PC-9 (cell line): ENCODE results near the gene TPK1. TPM values are rescaled to one million over a fixed set of nuclear protein-coding genes. Genes with fewer than 3 reads are reported as not detected.
A peak's percentile ranks its signal among the peaks of the same experiment; 100 is the strongest.

Source experiments
- BruUV-seq: library from RNA; stranded (reverse); fragments of 400-500 nt; replicated peaks from 2 replicates; lab custom pipeline; 2021; lab: Mats Ljungman, UMichigan
- CTCF ChIA-PET: fragments of 300-600 bp; sonication (Branson Sonifier 250); formaldehyde crosslinking; loops from one replicate; lab custom pipeline; 2022; ENCODE audit warnings: antibody characterized with exemption; lab: Charles Lee
- POLR2A ChIA-PET: fragments of 300-600 bp; sonication (Branson Sonifier 250); formaldehyde crosslinking; loops from one replicate; lab custom pipeline; 2022; ENCODE audit warnings: antibody characterized with exemption; ENCODE audit not compliant: unreplicated experiment; lab: Charles Lee
- DNase-seq, 2 experiments: peaks; one replicate each; pipeline versions ENCODE4 v3.0.0 to v3.0.0-alpha.2; 2015 to 2022; ENCODE audit warnings: mixed read lengths in 1 of 2
- H2AFZ ChIP-seq: fragments of 200-600 bp; sonication (generic); 2 replicates; pipeline ENCODE4 v1.8.1; 2017; ENCODE audit warnings: antibody characterized with exemption
- H3F3A ChIP-seq: fragments of 200-600 bp; sonication (generic); 2 replicates; pipeline ENCODE4 v1.8.1; 2017; ENCODE audit warnings: antibody characterized with exemption, mild to moderate bottlenecking, low read depth; ENCODE audit not compliant: insufficient read depth
- H3K27ac ChIP-seq: fragments of 200-600 bp; sonication (generic); 2 replicates; pipeline ENCODE4 v1.6.1; 2016; ENCODE audit warnings: mixed run types
- H3K27me3 ChIP-seq: fragments of 200-600 bp; sonication (generic); 2 replicates; pipeline ENCODE4 v1.6.1; 2016; ENCODE audit warnings: low read depth, mixed run types; ENCODE audit not compliant: insufficient read depth
- H3K36me3 ChIP-seq: fragments of 200-600 bp; sonication (generic); 2 replicates; pipeline ENCODE4 v1.6.1; 2016; ENCODE audit warnings: low read depth, mixed run types
- H3K4me1 ChIP-seq: fragments of 200-600 bp; sonication (generic); replicated peaks from 2 replicates; pipeline ENCODE4 v1.6.1; 2016; ENCODE audit warnings: mixed run types; ENCODE audit not compliant: insufficient read depth
- H3K4me2 ChIP-seq: fragments of 200-600 bp; sonication (generic); 2 replicates; pipeline ENCODE4 v1.6.1; 2017; ENCODE audit warnings: mixed run types
- H3K4me3 ChIP-seq: fragments of 200-600 bp; sonication (generic); 2 replicates; pipeline ENCODE4 v1.6.1; 2016; ENCODE audit warnings: mixed run types
- H3K79me2 ChIP-seq: fragments of 200-600 bp; sonication (generic); 2 replicates; pipeline ENCODE4 v1.6.1; 2017; ENCODE audit warnings: low read depth, mixed run types
- H3K9me2 ChIP-seq: fragments of 200-600 bp; sonication (generic); 2 replicates; pipeline ENCODE4 v1.8.1; 2017; ENCODE audit warnings: mild to moderate bottlenecking; ENCODE audit not compliant: insufficient read depth
- H3K9me3 ChIP-seq: fragments of 200-600 bp; sonication (generic); 2 replicates; pipeline ENCODE4 v1.8.1; 2016; ENCODE audit warnings: low read depth; ENCODE audit not compliant: insufficient read depth
- H4K20me1 ChIP-seq: fragments of 200-600 bp; sonication (generic); 2 replicates; pipeline ENCODE4 v1.8.1; 2017; ENCODE audit not compliant: insufficient read depth
- EZH2 ChIP-seq: fragments of 200-600 bp; sonication (generic); IDR thresholded peaks from 2 replicates; pipeline ENCODE4 v1.8.0; 2017; ENCODE audit warnings: antibody characterized with exemption, low read depth
- intact Hi-C: fragments of 100-400 bp; cut with micrococcal nuclease; formaldehyde crosslinking; loops from one replicate; pipeline ENCODE4 v1.10.0; 2022; ENCODE audit not compliant: unreplicated experiment
- total RNA-seq: library from RNA; stranded (reverse); gene quantifications from 2 replicates; pipeline ENCODE4 v1.2.3, GENCODE V29; 2021
- TF ChIP-seq, protein P1 (sequence below): fragments of 200-600 bp; sonication (generic); conservative IDR thresholded peaks from 2 replicates; pipeline ENCODE4 v1.6.1; 2017; ENCODE audit warnings: mixed run types, antibody characterized with exemption, mild to moderate bottlenecking, moderate library complexity

TPK1 gene
- total RNA-seq, 1 experiment from 2014 or later, result 0.90 TPM

DNA sequence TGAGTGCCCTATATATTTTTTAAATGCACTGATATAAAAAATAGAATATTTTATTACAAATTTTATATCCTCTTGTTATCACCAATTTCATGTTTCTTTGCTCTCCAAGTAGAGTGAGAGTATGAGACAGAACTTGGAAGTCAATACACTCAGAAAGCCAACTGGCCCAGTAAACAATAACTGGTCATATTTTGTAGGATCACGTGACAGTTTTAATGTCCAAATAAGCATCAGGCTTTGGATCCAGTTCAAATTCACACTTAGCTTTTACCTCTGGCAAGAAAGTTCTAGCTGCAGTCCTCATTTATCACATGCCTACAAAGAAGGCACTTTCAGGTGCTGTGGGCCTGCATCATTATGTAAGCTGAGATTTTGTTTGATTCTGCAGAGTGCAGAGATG is 21.6 kb upstream of the TPK1 start:
- no peak for DNase-seq
- TF ChIP-seq, protein P1, sequence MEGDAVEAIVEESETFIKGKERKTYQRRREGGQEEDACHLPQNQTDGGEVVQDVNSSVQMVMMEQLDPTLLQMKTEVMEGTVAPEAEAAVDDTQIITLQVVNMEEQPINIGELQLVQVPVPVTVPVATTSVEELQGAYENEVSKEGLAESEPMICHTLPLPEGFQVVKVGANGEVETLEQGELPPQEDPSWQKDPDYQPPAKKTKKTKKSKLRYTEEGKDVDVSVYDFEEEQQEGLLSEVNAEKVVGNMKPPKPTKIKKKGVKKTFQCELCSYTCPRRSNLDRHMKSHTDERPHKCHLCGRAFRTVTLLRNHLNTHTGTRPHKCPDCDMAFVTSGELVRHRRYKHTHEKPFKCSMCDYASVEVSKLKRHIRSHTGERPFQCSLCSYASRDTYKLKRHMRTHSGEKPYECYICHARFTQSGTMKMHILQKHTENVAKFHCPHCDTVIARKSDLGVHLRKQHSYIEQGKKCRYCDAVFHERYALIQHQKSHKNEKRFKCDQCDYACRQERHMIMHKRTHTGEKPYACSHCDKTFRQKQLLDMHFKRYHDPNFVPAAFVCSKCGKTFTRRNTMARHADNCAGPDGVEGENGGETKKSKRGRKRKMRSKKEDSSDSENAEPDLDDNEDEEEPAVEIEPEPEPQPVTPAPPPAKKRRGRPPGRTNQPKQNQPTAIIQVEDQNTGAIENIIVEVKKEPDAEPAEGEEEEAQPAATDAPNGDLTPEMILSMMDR, result no peak
- no peak for TF ChIP-seq EZH2
- POLR2A ChIA-PET, result no interaction called here
- intact Hi-C loops, result no loop called here
- Histone ChIP-seq H3K27me3 (no peaks in the 10 kb centered on the region), H3K4me3 (no peak overlapping the region), H3K36me3 (no peaks in the 10 kb centered on the region), H3K9me2 (no peaks in the 10 kb centered on the region), H4K20me1 (no peaks in the 10 kb centered on the region), H3K9me3 (0 out of 2 replicates have a peak, but pooled peaks cover 3% of the 10 kb centered on the region), H3F3A (peaks cover 8% of the 10 kb centered on the region), H3K27ac (no peak overlapping the region), H3K4me2 (no peak overlapping the region), H3K4me1 (no peaks in the 10 kb centered on the region), H2AFZ (no peak overlapping the region), H3K79me2 (no peaks in the 10 kb centered on the region)
- CTCF ChIA-PET, result no interaction called here
- no TSS peak for BruUV-seq

DNA sequence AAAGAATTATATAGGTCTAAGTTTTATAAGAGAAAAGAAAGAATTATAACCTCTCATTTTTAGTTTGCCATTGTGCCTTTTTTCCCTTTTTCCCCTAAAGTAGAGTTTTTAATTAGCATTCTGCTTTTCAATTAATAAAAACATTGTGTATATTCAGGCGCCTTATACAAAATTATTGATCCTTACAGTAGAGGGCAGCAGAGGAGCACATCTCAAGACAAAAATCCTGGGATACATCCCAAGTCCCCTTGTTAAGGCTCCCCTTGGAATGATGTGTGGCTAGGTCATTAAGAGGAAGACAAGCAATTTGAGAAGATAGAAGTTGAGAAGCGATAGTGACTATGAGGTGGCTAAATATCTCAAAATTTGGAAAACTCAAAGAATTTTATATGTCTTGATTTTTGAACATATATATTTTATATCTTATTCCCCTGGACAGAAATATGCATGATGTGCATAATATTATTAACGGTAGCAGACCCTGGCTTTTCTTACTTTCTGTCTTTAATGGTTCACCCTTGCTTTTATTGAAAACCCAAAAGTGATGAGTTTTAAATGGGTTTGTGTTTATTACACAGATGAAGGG is 19.1 kb upstream of the TPK1 start:
- no peak overlapping the region for H2AFZ ChIP-seq
- BruUV-seq, result no TSS peak
- CTCF ChIA-PET, result no interaction called here

GRCh38 chr7:144853542-144853941 is 17.7 kb upstream of the TPK1 start:
- H3K4me3 ChIP-seq, result no peak overlapping the region
- no peak for TF ChIP-seq EZH2
- TF ChIP-seq, protein P1, result no peak
- no peak for DNase-seq
- H3K9me2 ChIP-seq, result no peaks in the 10 kb centered on the region
- no TSS peak for BruUV-seq
- no peaks in the 10 kb centered on the region for H4K20me1 ChIP-seq
- H3K27ac ChIP-seq, result no peak overlapping the region
- H3K79me2 ChIP-seq, result no peaks in the 10 kb centered on the region
- H3K4me2 ChIP-seq, result peak overlapping the region; percentile 41
- POLR2A ChIA-PET, result no interaction called here
- H3F3A ChIP-seq, result no peaks in the 10 kb centered on the region
- intact Hi-C loops, result no loop called here
- H2AFZ ChIP-seq, result 0 out of 2 replicates have a peak overlapping the region, but pooled peaks have one; percentile 36
- no peaks in the 10 kb centered on the region for H3K9me3 ChIP-seq
- H3K27me3 ChIP-seq, result no peaks in the 10 kb centered on the region
- CTCF ChIA-PET, result no interaction called here
- H3K4me1 ChIP-seq, result no peaks in the 10 kb centered on the region
- no peaks in the 10 kb centered on the region for H3K36me3 ChIP-seq

More for the DNA sequence above, 19.1 kb upstream of the TPK1 start:
- no peak overlapping the region for H3K27ac ChIP-seq
- H4K20me1 ChIP-seq, result no peaks in the 10 kb centered on the region
- H3K4me2 ChIP-seq, result no peak overlapping the region
- no peaks in the 10 kb centered on the region for H3K79me2 ChIP-seq
- TF ChIP-seq, protein P1, result peak; percentile 79
- no peak for TF ChIP-seq EZH2
- H3K9me2 ChIP-seq, result no peaks in the 10 kb centered on the region
- intact Hi-C loops, result no loop called here
- peaks cover 8% of the 10 kb centered on the region for H3F3A ChIP-seq
- DNase-seq, result peak in 1 of 2 experiments; percentile 46
- no peaks in the 10 kb centered on the region for H3K27me3 ChIP-seq
- no peaks in the 10 kb centered on the region for H3K36me3 ChIP-seq
- 0 out of 2 replicates have a peak, but pooled peaks cover 3% of the 10 kb centered on the region for H3K9me3 ChIP-seq
- H3K4me1 ChIP-seq, result no peaks in the 10 kb centered on the region
- POLR2A ChIA-PET, result no interaction called here
- no peak overlapping the region for H3K4me3 ChIP-seq
